Upper lobe of left lung (tissue), 6 donors: ENCODE data around the gene OR6K6. TPM values are rescaled to one million over a fixed set of nuclear protein-coding genes. Genes with fewer than 3 reads are reported as not detected.

Source experiments
- ATAC-seq, 2 donors: fragments of 200-7000 bp; cut with Tn5 transposase; one replicate each; pipeline ENCODE4 v1.9.1; 2022; ENCODE audit warnings: mild to moderate bottlenecking in 2 of 2, moderate library complexity in 2 of 2; ENCODE audit not compliant: low FRiP score in 2 of 2
- DNase-seq, 2 donors: peaks; one replicate each; pipeline ENCODE4 v3.0.0-alpha.2; 2019 to 2020
- H3K27ac ChIP-seq, 4 donors: fragments of 200-600 bp; sonication (generic); one replicate each; pipeline ENCODE4 v1.5.1; 2016 to 2019
- H3K27me3 ChIP-seq, 4 donors: fragments of 200-600 bp; sonication (generic); one replicate each; pipeline ENCODE4 v1.5.1; 2017 to 2019
- H3K36me3 ChIP-seq, 4 donors: fragments of 200-600 bp; sonication (generic); one replicate each; pipeline ENCODE4 v1.5.1; 2016 to 2019
- H3K4me1 ChIP-seq, 4 donors: fragments of 200-600 bp; sonication (generic); one replicate each; pipeline ENCODE4 v1.5.1; 2018 to 2019
- H3K4me3 ChIP-seq, 4 donors: fragments of 200-600 bp; sonication (generic); one replicate each; pipeline ENCODE4 v1.5.1; 2017 to 2019; ENCODE audit warnings: mild to moderate bottlenecking in 2 of 4, moderate library complexity in 1 of 4
- H3K9me3 ChIP-seq, 4 donors: fragments of 200-600 bp; sonication (generic); one replicate each; pipeline ENCODE4 v1.5.1; 2018 to 2019
- CTCF ChIP-seq, 6 experiments: fragments of 450-650 bp in 4 of 6; fragments of 200-600 bp in 2 of 6; sonication (generic) in 2 of 6; IDR thresholded peaks; one replicate each; pipeline ENCODE4 v1.5.1; 2016 to 2019; ENCODE audit warnings: antibody characterized with exemption in 6 of 6
- EP300 ChIP-seq, 4 donors: sonication (generic); formaldehyde crosslinking; IDR thresholded peaks; one replicate each; pipeline ENCODE4 v1.5.1; 2017; ENCODE audit warnings: antibody characterized with exemption in 4 of 4, control low read depth in 2 of 4
- POLR2A ChIP-seq, 4 donors: fragments of 450-650 bp; IDR thresholded peaks; one replicate each; pipeline ENCODE4 v1.5.1; 2016 to 2017; ENCODE audit warnings: antibody characterized with exemption in 4 of 4, mild to moderate bottlenecking in 2 of 4
- POLR2AphosphoS5 ChIP-seq, 2 donors: sonication (generic); formaldehyde crosslinking; IDR thresholded peaks; one replicate each; pipeline ENCODE4 v1.5.1; 2017; ENCODE audit warnings: antibody characterized with exemption in 2 of 2
- WGBS, 2 donors: methylation state at CpG; one replicate each; pipeline ENCODE4 v1.1.5; 2017 to 2018; 5-methylcytosine and 5-hydroxymethylcytosine counted together
- total RNA-seq, 6 donors: library from RNA; depleted of rRNA in 4 of 6; stranded (reverse); fragments of >200 nt in 4 of 6; gene quantifications; one replicate each; pipeline versions ENCODE4 v1.1.0 to v1.2.1, GENCODE V29; 2016 to 2021
- donor health status: DM: no; HTN: no; CAD: no; lungs with moderate emphysema.
- donor health status: DM: no; HTN: yes; CAD: no; lungs with severe emphysema.

The OR6K6 gene
- total RNA-seq, 6 donors from 2014 or later, result not detected

- Histone ChIP-seq H3K27me3 (no peaks in the 10 kb centered on the region), H3K27ac (no peak overlapping the region), H3K4me3 (no peak overlapping the region), H3K9me3 (no peaks in the 10 kb centered on the region), H3K4me1 (no peaks in the 10 kb centered on the region), H3K36me3 (no peaks in the 10 kb centered on the region)
- TF ChIP-seq POLR2AphosphoS5 (IDR thresholded peaks at IDR 0.05) (no peak), CTCF (IDR thresholded peaks at IDR 0.05) (no peak), POLR2A (IDR thresholded peaks at IDR 0.05) (no peak), EP300 (IDR thresholded peaks at IDR 0.05) (no peak)
- no peak for ATAC-seq
- no peak for DNase-seq
- 96% methylated on average over 6 of the region's 6 CpGs for WGBS, 2 donors
Measured at GRCh38 chr1:158717344-158717743, 37.2 kb upstream of the OR6K6 start.

DNA sequence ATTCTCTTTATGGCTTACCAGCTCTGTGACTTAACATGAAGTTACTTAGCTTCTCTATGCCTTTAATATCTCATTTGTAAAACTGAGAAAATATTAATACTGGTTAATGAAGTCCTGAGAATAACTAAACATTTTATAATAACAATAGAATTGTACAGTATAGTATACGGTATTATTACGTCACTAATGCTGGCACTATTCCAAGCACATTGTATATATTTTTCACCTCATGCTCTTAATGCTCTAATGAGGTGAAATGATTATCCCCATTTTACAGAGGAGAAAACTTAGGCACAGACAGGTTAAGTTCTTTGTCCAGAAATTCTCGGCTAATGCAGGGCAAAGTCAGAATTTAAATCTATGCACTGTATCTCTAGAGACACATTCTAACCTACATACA is 34.9 kb upstream of the OR6K6 start:
- Histone ChIP-seq H3K4me1 (no peaks in the 10 kb centered on the region), H3K27me3 (no peaks in the 10 kb centered on the region), H3K4me3 (no peak overlapping the region), H3K9me3 (no peaks in the 10 kb centered on the region), H3K36me3 (no peaks in the 10 kb centered on the region), H3K27ac (no peak overlapping the region)
- TF ChIP-seq CTCF (IDR thresholded peaks at IDR 0.05) (no peak), POLR2A (IDR thresholded peaks at IDR 0.05) (no peak), EP300 (IDR thresholded peaks at IDR 0.05) (no peak), POLR2AphosphoS5 (IDR thresholded peaks at IDR 0.05) (no peak)
- DNase-seq (no peak), ATAC-seq (no peak)
- 55 to 59% methylated on average over 3 of the region's 3 CpGs for WGBS, 2 donors

DNA sequence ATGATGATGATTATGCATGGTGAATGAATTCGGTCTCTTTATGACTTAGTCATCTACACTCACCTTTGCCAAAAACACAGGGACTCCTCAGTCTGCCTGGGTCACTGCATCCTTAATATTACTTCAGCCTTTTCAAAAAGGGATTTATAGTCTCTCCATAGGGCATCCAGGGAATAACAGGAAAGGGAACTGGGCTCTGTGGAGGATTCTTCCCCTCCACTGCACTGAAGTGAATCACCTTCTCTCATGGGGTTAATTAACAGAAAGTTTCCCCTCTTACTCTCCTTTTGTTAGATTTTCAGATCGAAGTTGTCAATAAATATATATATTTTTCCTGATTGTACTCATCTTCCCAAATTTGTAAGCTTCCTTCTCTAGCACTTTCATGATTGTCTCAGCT is 33.9 kb upstream of the OR6K6 start, which contains the start of gene OR6K3:
Gene OR6K3, minus strand, starts transcription at position 101 of the 400 bp plus-strand sequence. CDS start 2,605 bp downstream, outside the sequence.
- 78 to 79% methylated on average over 2 of the region's 2 CpGs for WGBS, 2 donors
- Histone ChIP-seq H3K36me3 (no peaks in the 10 kb centered on the region), H3K27ac (no peak within 1 kb of the TSS), H3K27me3 (no peaks in the 10 kb centered on the region), H3K4me1 (no peaks in the 10 kb centered on the region), H3K4me3 (no peak within 1 kb of the TSS), H3K9me3 (no peaks in the 10 kb centered on the region)
- ATAC-seq, result no peak
- no peak for DNase-seq
- TF ChIP-seq EP300 (IDR thresholded peaks at IDR 0.05) (no peak), POLR2A (IDR thresholded peaks at IDR 0.05) (no peak), CTCF (IDR thresholded peaks at IDR 0.05) (no peak), POLR2AphosphoS5 (IDR thresholded peaks at IDR 0.05) (no peak)

GRCh38 chr1:158724442-158724841 is 30.1 kb upstream of the OR6K6 start:
- H3K4me3 ChIP-seq, result no peak overlapping the region
- 96 to 99% methylated on average over 4 to 5 of the region's 5 CpGs for WGBS, 2 donors
- no peaks in the 10 kb centered on the region for H3K27me3 ChIP-seq
- no peaks in the 10 kb centered on the region for H3K36me3 ChIP-seq
- H3K27ac ChIP-seq, result no peak overlapping the region
- ATAC-seq (no peak), DNase-seq (no peak)
- H3K4me1 ChIP-seq, result no peaks in the 10 kb centered on the region
- no peaks in the 10 kb centered on the region for H3K9me3 ChIP-seq
- TF ChIP-seq POLR2AphosphoS5 (IDR thresholded peaks at IDR 0.05) (no peak), EP300 (IDR thresholded peaks at IDR 0.05) (no peak), CTCF (IDR thresholded peaks at IDR 0.05) (no peak), POLR2A (IDR thresholded peaks at IDR 0.05) (no peak)

DNA sequence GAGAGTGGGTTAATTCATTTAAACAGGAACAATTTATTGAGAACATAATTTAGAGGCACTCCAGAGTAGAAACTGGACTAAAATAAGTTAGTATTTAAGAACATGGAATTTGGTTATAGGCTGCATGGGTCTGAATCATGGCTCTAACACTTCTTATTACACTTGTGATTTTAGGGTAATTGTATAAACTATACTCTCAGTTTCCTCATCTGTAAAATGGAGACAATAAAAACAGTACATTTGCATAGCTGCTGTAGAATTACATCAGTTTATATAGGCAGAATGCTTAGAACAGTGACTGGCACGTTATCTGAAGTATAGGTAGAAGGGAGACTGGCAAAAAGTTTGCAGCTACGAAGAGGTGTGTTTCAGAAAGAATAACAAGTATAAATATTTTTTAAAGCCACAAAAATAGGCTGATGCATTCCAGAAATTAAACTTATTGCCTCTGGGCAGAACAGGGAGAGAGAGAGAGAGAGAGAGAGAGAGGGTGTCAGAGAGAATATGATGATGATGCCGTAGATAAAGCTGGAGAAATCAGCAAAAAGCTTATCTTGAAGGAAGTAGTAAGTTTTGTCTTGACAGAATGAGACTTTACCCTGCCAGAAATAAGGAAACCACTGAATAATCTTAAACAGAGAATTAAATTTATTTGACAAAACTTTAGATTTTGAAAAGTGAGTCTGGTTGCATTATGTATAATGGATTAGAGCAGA is 25.9 kb upstream of the OR6K6 start:
- no peak overlapping the region for H3K4me3 ChIP-seq
- TF ChIP-seq CTCF (IDR thresholded peaks at IDR 0.05) (no peak), POLR2A (IDR thresholded peaks at IDR 0.05) (no peak), EP300 (IDR thresholded peaks at IDR 0.05) (no peak), POLR2AphosphoS5 (IDR thresholded peaks at IDR 0.05) (no peak)

More for the DNA sequence above, 25.9 kb upstream of the OR6K6 start:
- WGBS, 2 donors, result 62 to 63% methylated on average over 3 of the region's 3 CpGs
- H3K27me3 ChIP-seq, result no peaks in the 10 kb centered on the region
- H3K36me3 ChIP-seq, result no peaks in the 10 kb centered on the region
- no peaks in the 10 kb centered on the region for H3K9me3 ChIP-seq
- DNase-seq (no peak), ATAC-seq (no peak)
- H3K27ac ChIP-seq, result no peak overlapping the region
- no peaks in the 10 kb centered on the region for H3K4me1 ChIP-seq
